BE2C (cell line): ENCODE results near the gene OLA1.

ENCODE experiments used
- DNase-seq: peaks from one replicate; pipeline ENCODE4 v3.0.0-alpha.2; 2020
- H3K27me3 ChIP-seq: fragments of 250-450 bp; sonication (Bioruptor Pico); 2 replicates; pipeline ENCODE4 v1.5.1; 2020; ENCODE audit warnings: mild to moderate bottlenecking
- H3K36me3 ChIP-seq: fragments of 250-450 bp; sonication (Bioruptor Pico); 2 replicates; pipeline ENCODE4 v1.5.1; 2020; ENCODE audit warnings: mild to moderate bottlenecking
- H3K4me1 ChIP-seq: fragments of 250-450 bp; sonication (Bioruptor Pico); 2 replicates; pipeline ENCODE4 v1.5.1; 2020
- H3K4me3 ChIP-seq: 2 replicates; pipeline ENCODE4 v1.5.1; 2011; ENCODE audit warnings: low read depth, low read length
- H3K9me3 ChIP-seq: fragments of 250-450 bp; sonication (Bioruptor Pico); 2 replicates; pipeline ENCODE4 v1.5.1; 2020
- CTCF ChIP-seq: IDR thresholded peaks from 2 replicates; pipeline ENCODE4 v1.5.1; 2012; ENCODE audit warnings: mild to moderate bottlenecking, low read depth, low read length

The OLA1 gene

GRCh38 chr2:174219321-174219720 is 29.0 kb downstream of the OLA1 start:
- Histone ChIP-seq H3K27me3 (no peaks in the 10 kb centered on the region), H3K36me3 (no peaks in the 10 kb centered on the region), H3K4me3 (no peak overlapping the region), H3K4me1 (no peaks in the 10 kb centered on the region), H3K9me3 (no peaks in the 10 kb centered on the region)
- DNase-seq: no peak
- no peak for TF ChIP-seq CTCF

- DNase-seq: no peak
- TF ChIP-seq CTCF: no peak
- Histone ChIP-seq H3K27me3 (no peaks in the 10 kb centered on the region), H3K4me3 (no peak overlapping the region), H3K4me1 (no peaks in the 10 kb centered on the region), H3K9me3 (no peaks in the 10 kb centered on the region), H3K36me3 (no peaks in the 10 kb centered on the region)
Measured at GRCh38 chr2:174218773-174219172, 29.6 kb downstream of the OLA1 start.

- no peaks in the 10 kb centered on the region for H3K9me3 ChIP-seq
- no peaks in the 10 kb centered on the region for H3K27me3 ChIP-seq
- H3K4me3 ChIP-seq: no peak overlapping the region
- no peak for DNase-seq
- no peaks in the 10 kb centered on the region for H3K36me3 ChIP-seq
- H3K4me1 ChIP-seq: no peaks in the 10 kb centered on the region
- TF ChIP-seq CTCF: no peak
Measured at GRCh38 chr2:174217869-174218268, 30.5 kb downstream of the OLA1 start.

GRCh38 chr2:174211954-174212353 is 36.4 kb downstream of the OLA1 start:
- Histone ChIP-seq H3K4me1 (no peaks in the 10 kb centered on the region), H3K36me3 (no peaks in the 10 kb centered on the region), H3K27me3 (no peaks in the 10 kb centered on the region), H3K4me3 (no peak overlapping the region), H3K9me3 (no peaks in the 10 kb centered on the region)
- no peak for TF ChIP-seq CTCF
- no peak for DNase-seq

GRCh38 chr2:174210862-174211261 is 37.5 kb downstream of the OLA1 start:
- H3K9me3 ChIP-seq: no peaks in the 10 kb centered on the region
- no peak overlapping the region for H3K4me3 ChIP-seq
- no peaks in the 10 kb centered on the region for H3K27me3 ChIP-seq
- DNase-seq: no peak
- H3K36me3 ChIP-seq: no peaks in the 10 kb centered on the region
- H3K4me1 ChIP-seq: no peaks in the 10 kb centered on the region
- no peak for TF ChIP-seq CTCF

GRCh38 chr2:174209325-174209724 is 39.0 kb downstream of the OLA1 start:
- no peak overlapping the region for H3K4me3 ChIP-seq
- TF ChIP-seq CTCF: no peak
- no peaks in the 10 kb centered on the region for H3K9me3 ChIP-seq
- DNase-seq: no peak
- no peaks in the 10 kb centered on the region for H3K4me1 ChIP-seq
- H3K36me3 ChIP-seq: no peaks in the 10 kb centered on the region
- H3K27me3 ChIP-seq: no peaks in the 10 kb centered on the region
